Stimulated activated CD4-positive, alpha-beta T cell treated with anti-CD3 and anti-CD28 coated beads, Interleukin-1b, Interleukin-23, amount 100 ng/mL, for 1 hour (primary cell): ENCODE results near the gene AURKA.
"Not testable (repeated sequence)": the region's sequence is repeated elsewhere in the genome, so short reads cannot be mapped to it uniquely, and the experiment has no call there.

Experiments used
- DNase-seq, 2 donors: peaks; one replicate each; pipeline ENCODE4 v3.0.0-alpha.2; 2020; ENCODE audit warnings: low read depth in 2 of 2

The AURKA gene

DNA sequence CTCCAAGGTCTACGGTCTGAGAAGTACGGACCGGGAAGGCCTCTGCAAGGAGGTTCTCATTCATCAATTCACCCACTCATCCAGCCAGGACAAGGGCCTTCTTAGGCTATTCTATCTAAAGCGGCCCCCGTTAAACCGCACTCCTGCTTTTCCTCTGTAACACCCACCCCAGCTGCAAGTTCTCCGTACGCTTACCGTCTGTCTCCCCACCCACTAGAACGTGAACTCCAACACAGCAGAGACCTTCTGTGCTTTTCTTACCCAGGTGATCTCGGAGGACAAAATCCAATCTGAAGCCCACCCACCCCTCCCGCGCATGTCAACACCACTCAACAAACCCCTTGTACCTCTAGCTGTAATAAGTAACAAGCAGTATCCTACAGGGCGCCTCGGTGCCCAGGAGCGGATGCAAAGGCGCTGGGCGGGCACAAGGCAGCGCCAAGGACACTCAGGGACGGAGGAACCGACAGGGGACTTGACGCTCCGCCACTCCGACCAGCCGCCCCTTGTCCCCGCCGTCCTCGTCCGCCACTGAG lies 351 bp downstream of the AURKA start:
- no peak for DNase-seq

DNA sequence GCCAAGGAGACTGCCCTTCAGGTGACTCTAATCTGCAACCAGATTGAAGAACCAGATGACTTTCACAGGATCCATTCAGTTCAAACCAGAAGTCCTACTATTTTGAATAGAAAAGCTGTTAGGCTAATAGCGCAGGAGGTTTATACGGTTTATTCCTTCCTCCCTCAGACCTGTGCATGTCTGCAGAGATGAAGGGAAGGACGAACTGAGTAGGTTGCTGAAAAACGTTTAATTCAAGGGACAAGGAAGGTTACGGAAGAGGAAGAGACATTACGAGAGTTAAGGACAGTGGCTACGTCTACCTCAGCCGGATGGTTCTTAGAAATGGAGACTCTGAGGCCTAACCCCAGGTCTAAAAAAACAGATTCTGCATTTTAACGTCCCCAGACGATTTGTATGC lies 978 bp downstream of the AURKA start:
- no peak for DNase-seq

DNA sequence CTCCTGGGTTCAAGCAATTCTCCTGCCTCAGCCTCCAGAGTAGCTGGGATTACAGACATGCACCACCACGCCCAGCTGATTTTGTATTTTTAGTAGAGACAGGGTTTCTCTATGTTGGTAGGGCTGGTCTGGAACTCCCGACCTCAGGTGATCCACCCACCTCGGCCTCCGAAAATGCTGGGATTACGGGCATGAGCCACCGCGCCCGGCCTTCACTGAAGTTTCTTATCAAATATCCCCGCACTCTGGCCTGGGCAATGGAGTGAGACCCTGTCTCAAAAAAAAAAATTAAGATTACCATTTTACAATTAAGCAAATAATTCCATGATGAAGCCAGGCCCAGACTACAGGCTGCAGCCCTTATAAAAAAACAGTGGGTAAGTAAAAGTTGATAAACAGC lies 1.6 kb downstream of the AURKA start:
- not testable (repeated sequence) for DNase-seq

DNA sequence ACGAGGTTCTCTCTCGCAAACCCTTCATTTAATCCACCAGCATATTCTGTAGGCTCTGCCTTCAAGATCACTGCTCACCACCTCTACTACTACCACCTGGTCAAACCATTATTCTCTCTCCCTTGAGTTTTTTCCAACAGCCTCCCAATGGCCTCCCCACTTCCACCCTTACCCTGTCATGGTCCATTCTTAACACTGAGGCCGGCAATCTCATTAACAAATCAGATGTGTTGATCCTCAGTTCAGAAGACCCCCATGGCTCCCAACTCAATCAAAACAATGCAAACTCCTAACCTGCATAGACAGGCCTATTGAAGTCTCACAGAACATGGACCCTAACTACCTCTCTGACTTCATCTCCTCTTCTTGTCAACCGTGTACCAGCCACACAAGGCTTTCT lies 2.2 kb downstream of the AURKA start:
- no peak for DNase-seq

DNA sequence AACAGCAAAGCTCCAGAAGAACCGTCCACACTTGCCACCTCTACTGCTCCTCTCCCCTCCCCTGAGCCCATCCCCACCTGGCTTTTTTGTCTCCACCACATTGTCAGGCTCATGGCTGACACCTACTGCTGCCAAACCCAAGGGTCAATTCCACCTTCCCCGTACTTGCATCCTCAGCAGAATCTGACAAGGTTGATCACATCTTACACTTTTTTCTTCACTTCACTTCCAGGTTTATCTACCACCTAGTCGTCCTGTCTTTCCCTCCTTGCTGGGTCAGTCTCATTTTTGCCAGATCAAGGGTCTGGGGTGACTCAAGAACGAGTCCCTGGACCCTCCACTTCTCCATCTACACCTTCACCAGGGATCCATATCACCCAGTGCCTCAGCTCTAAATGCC lies 3.1 kb downstream of the AURKA start:
- DNase-seq, result no peak

DNA sequence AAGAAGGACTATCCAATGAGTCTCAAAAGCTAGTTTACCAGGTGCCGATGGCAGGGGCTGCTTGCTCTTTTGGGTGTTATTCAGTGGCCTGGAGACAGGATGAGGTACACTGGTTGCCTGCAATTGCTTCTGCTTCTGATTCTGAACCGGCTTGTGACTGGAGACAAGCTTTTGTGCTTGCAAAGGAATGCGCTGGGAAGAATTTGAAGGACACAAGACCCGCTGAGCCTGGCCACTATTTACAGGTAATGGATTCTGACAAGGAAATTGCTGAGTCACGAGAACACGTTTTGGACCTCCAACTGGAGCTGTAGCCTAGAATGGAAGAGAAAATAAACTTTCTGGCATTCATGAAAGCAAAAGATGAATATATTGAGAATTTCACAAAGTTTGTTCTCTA lies 5.8 kb downstream of the AURKA start:
- no peak for DNase-seq

DNA sequence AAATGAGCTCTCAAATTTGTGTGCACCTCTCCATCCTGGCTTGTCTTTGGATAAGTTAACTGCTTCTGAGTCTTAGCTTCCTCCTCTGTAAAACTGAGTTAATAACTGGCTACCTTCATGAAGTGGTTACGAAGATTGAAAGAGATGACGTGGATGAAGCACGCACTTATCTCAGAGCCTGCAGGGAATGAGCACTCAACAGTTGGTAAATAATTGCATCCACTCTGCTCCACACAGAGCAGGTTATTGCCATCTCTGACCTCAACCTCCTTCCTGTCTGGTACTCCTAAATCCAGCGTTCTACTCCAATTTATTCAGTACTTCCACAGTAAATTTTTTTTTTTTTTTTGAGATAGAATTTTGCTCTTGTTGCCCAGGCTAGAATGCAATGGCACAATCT lies 6.9 kb downstream of the AURKA start:
- DNase-seq, result no peak

DNA sequence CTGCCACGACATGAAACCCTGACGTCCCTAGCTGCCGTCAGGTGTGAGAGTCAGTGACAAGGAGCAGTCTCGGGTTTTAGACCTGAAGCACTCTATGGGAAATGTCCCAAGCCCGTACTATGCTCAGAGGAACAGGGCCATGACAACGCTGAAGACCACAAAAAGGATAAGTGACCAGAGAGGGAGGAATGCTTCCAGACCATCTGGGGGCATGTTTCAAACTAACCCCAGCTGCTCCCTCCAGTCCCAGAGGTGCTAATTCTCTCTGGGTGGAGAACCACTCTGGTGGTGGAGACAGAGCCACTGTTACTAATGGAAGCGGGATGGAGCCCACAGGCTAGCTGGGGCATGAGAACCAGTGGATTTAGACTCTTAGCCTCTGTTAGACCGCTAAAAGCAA lies 8.7 kb downstream of the AURKA start:
- DNase-seq, result no peak

DNA sequence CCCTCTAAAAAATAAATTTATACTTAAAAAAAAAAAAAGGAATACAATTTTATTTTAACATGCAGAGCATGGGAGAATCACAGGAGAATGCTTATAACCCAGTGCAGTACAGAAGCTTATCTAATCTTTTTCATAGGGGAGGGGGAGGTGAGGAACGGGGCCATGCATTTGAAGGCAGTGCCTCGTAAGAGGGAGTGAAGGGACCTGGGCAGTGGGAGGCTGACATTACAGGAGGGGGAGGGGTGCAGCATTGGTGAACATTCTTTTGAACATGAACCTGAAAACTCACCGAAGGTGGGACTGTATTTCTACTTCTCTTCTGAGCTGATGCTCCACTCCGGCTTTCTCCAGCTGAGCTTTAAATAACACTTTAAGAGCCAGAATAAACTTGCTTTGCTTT lies 9.3 kb downstream of the AURKA start:
- DNase-seq, result no peak

DNA sequence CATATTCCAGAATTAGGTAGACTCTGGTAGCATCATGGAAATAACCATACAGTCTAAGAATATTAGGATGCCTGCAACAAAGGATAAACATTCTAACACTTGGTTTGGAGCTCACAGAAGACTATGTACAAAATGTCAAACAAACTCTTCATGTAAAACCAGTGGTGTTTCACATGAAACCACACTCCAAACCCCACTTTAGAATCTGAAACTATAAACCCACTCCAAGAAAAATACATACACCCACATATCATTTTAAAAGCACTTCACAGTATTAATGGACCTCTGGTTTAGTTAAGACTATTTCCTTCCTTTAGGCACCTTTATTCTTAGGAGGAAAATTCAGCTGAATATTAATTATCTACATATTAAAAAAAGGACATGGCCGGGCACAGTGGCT lies 10.5 kb downstream of the AURKA start:
- DNase-seq, result no peak

DNA sequence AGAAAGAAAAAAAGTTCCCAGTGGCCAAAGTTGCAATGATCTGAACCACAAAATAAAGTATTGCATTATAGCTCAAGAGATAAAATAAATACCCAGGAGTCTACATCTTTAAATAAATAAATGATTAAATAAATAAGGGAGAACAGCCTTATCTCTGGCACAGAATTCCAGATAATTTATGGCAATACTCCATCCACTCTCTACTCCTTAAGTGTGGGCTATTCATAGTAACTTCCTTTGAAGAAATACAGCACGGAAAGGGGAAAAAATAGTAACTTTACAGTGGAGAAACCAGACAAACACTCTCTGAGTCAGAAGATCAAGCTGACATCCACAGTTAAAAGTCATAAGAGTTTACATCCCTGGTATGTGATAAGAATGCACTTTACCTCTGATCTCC lies 11.6 kb downstream of the AURKA start:
- DNase-seq, result no peak

DNA sequence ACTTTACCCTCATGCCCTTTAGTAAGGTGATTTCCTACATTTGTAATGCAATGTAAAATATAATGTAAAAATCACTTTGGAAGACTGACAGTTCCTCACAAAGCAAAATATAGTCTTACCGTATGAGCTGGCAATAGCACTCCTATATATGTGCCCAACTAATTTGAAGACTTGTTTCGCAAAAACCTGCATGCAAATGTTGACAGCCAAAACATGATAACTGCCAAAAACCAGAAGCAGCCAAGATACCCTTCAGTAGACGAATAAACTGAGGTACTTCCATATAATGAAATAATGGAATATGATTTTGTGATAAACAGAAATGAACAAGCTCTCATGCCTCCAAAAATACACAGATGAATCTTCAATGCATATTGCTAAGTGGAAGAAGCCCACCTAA lies 13.6 kb downstream of the AURKA start:
- no peak for DNase-seq

DNA sequence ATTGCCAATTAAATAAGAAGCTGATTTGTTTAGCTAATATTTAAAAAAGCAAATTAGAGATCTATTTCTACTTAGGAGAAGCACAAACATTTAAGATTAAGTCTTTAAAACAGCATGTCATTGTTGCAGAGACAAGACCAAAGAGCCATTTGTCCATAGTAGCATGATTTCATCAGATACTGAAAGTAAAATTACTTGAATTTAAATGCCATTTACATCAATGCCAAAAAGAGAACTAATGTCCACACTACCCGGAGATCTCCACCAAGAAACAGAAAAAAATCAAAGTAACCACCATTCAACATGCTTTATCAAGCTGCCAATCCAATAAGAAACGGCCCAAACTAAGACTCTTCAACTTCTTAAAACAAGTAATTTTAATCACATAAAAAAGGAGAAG lies 15.7 kb downstream of the AURKA start:
- no peak for DNase-seq

DNA sequence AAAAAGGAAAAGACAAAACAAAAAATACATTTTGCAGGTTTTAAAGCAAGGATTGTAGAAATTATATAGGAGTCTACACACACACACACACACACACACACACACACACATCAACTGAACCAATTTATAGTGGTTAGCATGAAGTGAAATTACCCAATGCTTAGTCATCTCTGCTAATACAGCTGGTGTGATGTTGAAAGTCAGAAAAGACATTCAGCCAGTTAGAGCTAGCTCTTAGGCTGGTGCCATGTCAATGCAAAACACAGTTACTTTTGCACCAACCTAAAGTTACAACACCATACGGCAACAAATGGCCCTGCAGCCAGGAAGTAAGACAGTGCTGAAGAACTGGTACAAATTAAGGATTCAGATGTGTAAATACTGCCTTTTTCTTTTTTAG lies 18.1 kb downstream of the AURKA start:
- DNase-seq, result no peak

DNA sequence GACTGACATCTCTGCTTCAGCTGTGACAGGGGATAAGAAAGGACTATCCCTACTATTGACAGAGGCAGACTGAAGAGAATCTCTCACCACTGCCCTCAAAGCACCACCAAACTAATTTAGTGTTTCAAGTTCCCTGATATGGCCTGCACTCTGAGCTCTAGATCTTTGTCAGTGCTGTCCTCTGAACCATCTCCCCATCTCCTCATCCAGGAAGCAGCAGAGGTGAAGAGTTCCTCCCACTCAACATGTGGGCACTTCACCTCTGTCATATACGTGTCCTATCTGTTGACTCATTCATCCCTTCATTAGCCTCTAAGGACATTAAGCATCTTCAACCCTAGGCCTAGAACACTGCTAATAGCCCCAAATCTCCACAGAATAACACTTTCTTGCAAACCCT lies 19.2 kb downstream of the AURKA start:
- DNase-seq, result no peak

DNA sequence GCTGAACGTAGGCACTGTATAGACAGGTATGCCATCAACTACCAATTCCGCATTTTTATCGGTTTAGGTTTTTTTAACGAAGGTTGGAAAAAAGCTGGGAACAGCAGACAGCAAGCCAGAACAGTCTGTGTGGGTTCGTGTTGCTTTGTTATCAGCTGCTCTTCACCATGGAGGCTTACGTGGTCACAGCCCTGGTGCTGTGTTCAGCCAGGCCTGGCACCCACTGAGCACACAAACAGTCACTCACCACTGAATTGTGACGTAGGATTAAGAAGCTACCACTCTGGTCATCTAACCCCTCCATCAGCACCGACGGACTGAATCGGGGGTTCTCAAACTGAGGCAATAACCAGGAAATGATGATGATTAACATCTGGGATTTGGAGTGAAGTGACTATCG lies 20.0 kb downstream of the AURKA start:
- no peak for DNase-seq

DNA sequence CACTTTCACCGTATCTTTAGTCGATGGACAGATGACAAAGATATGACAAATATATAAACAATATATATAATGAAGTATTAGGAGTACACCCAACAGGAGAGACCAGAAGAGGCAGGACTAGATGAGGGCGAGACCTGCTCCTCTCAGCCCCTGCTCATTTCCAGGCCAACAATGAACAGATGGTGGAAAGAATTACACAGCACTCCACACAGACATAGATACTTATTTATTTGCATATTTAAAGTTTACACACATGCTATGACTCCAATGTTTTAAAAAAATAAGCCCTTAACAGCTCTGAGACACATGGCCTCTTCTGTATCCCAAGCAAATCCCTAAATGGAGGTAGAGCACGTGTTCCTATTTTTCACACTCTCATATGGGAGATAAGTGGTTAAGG lies 22.8 kb downstream of the AURKA start:
- no peak for DNase-seq

DNA sequence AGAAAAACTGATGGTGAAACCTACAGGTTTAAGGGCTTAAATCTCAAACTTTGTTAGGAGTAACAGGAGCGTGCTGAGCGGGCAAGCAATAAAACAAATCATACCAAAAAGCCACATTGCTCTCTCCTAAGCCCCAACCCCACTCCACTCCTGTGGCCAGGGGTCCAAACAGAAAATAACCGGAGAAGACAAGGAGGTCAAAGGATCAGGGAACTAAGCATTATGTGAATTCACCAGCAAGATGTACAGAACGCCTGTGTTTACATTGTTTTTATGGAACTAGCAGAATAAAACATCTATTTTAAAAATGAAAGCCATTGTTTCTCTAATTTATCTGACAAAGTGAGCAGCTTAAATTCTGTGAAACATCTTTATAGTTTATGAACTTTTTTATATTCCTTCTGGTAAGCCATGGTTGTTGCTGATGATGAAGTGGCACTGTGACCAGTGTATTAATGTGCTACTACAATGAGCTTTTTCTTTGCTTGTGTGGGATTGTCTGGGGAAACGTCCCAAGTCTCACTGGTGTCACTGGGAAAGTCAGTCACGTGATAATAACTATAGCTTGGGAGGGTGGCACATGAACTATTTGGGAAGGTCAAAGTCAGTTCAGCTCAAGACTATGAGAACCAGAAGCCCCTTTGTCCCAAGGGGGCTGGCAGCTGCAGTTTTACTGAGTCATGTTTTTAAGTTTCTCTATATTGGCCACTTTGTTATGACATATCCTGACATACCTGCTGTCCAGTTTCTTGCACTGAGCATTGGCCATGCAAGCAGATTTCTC lies 23.5 kb downstream of the AURKA start:
- no peak for DNase-seq

DNA sequence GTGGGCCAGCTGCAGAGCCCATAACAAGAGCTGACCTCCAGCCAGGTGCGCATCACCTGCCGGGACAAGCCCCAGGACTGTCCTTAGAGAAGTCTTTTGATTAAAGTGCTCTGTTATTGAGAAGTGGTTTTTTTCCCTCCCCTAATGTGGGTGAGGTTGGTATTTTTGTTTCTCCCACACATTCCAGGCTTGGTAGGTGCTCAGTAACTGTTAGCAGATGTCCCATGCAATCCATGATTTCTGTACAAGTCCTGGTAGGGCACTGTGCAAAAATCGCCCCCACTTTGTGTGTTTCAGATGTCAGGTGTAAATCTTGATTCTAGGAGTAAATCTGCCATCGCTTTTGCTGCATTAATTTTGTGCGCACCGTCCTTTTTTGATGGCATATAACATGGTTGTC lies 28.5 kb downstream of the AURKA start:
- DNase-seq, result no peak

DNA sequence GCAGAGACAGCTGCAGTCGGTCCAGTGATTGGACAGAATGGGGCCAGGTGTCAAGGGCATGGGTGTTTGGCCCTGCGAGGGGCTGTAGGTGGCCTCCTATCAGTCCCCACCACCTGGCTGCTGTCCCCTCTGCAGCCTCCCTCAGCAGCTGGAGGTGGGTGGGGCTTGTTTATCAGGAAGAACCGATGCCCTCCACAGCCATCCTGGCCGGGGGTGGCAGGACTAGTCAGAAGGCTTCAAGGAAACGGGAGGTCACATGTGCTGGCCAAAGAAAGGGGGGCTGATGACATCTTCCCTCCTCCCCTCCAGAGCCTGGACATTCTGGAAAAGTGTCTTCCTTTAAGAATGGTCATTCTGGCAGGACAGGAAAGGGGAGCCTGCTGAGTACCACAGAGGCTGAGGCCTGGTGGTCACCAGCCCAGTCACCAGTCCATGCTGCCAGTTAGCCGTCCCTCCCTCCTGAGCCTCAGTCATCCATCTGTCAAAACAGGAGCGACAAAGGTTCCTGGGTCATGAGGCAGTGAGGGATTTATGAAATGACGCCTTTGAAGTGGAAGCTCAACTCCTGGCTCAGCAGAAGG lies 29.1 kb downstream of the AURKA start:
- DNase-seq, result no peak

DNA sequence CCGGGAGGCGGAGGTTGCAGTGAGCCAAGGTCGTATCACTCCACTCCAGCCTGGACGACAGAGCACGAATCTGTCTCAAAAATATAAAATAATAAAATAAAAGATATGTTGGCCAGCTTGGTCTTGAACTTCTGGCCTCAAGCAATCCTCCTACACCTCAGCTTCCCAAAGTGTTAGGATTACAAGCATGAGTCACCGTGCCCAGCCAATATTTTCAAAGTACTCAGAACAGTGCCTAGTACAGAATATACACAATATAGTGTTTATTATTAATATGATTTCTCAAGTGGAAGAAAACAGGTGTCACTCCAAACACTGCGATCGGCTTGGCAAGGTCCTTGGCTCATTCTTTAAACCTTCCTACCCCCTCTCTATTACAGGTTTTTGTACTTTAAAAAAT lies 30.1 kb downstream of the AURKA start:
- DNase-seq, result no peak

DNA sequence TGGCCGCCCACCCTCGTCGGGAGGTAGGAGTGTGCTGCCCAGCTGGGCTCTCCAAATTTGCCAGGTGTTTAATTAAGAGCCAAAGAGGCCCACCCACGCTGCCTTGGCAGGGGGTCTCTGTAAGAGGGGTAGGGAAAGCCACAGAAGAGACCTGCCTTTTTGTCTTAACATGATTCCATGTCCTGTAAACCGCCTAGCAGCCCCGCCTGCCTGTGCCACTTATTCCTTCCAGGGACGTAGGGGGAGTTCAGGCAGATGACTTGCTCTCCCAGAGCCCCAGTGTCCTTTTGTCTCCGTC lies 31.2 kb downstream of the AURKA start:
- DNase-seq, result no peak

DNA sequence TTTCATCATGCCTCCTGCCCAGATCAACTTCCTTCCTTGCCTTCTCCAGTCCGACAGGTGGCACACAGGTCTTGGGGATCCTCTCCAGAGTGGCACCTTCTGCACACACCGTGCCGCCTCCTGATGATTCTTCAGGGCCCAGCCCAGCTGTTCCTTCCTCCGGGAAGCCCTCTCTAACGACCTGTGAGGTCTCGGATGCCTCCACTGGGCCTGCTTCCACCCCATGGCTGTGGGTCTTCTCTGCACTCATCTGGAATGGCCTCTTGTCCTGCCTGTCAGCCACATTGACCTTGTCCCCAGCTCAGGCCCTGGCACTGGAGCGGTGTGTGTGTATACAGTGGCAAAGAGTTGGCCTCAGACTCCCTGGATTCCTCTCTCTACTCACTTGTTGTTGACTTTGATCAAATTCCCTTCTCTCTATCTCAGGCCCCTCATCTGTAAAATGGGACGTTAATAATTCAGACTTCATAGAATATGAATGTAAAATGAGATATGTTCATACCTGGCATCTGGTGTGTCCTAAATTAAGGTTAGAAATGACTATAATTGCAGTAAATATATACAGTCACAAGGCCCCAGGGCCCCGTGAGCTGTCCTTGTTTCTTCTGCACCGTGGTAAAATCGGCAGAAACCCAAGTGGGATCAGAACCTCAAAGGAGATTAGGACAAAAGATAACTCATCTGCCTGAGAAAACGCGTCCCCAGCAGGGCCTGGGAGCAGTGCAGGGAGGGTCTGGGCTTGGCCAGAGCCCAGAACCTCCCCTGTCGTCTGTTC lies 31.7 kb downstream of the AURKA start:
- no peak for DNase-seq
